GM20431 (cell line): ENCODE measurements around the gene ARF3.
"Not testable (repeated sequence)": the region's sequence is repeated elsewhere in the genome, so short reads cannot be mapped to it uniquely, and the experiment has no call there.

Source experiments
- in situ Hi-C: fragments of 300-500 bp; cut with MseI, MboI; formaldehyde crosslinking; loops from one replicate; pipeline ENCODE4 v1.15.0; 2020; ENCODE audit warnings: low sequenced_read_pairs; ENCODE audit not compliant: unreplicated experiment

The ARF3 gene

DNA sequence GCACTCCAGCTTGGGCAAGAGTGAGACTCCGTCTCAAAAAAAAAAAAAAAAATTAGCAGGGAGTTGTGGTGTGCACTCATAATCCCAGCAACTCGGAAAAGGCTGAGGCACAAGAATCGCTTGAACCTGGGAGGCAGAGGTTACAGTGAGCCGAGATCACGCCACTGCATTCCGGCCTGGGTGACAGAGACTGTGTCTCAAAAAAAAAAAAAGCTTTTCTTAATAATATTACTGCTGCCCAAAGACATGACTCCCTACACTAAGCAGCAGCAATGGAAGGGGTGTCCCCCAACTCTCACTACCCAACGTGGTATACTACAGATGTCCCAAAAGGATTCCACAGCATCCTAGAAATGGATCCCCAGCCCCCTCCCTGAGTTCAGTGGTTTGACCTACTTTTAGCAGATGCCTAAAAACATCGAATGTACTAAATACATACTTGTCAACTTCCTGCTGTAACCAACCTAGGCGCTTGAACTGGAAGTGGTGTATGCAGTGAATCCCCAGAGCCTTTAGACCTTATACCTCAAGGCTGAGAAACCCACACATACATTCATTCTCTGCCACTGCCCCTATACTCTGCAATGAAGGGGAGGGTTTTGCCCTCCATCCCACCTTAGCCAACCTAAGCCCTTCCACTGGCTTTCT lies 23.5 kb downstream of the ARF3 start:
- in situ Hi-C loops: no loop called here

- in situ Hi-C loops: no loop called here
These were observed 24.4 kb downstream of the ARF3 start for GRCh38 chr12:48932878-48933277.

GRCh38 chr12:48930475-48930874 lies 26.8 kb downstream of the ARF3 start:
- in situ Hi-C loops: no loop called here

- in situ Hi-C loops: no loop called here
These were observed 27.7 kb downstream of the ARF3 start for GRCh38 chr12:48929551-48929950.

DNA sequence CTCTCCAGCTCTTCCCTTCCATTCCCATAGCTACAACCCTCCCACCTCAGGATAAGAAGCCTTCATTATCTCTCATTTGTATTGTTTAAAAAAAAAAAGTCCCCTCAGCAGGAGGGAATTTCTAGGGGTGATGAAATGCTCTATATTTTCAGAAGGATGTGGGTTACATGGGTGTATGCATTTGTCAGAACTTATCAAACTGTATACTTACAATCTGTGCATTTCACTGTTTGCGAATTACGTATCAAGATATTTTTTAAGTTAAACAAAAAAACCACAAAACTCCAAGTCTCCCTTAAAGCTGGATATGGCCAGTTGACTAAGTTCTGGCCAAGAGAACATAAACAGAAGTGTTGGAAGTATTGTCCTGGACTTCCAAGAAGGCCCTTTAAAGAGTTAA lies 30.0 kb downstream of the ARF3 start:
- in situ Hi-C loops: no loop called here

DNA sequence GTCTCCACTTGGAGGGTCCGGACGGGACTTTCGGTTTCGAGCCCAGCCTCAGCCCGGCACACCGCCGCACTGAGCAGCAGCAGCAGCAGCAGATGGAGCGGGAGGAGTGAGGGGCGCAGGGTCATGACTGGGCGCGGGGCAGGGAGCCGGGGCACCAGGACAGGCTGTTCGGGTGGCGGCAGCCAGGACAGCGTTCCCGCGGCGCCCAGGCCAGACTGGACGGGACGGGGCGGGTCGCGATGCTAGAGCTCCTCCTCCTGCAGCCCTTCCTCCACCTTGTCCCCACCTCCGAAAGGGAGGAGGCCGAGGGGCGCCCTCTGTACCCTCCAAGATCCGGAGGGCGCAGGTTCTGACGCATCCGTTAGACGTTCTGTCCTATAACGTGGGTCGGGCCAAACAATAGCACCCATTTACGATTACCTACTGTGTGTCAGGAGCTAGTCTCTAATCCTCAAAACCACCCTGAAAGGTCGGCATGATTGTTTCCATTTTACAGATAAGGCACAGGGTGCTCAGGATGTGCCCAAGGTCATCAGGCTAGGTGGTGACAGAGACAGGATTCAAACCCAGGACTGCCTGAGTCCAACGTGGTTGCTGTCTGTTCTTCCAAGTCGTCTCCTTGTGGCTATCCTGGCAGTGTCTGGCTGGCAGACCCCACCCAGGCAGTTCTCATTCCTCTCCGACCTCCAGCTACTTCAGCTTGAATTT lies 31.8 kb downstream of the ARF3 start, which contains the start of gene FKBP11:
TSS of gene FKBP11 (minus strand) at position 189 of the 708 bp plus-strand sequence. CDS start at position 125, 64 bp downstream.
- in situ Hi-C loops: no loop called here

DNA sequence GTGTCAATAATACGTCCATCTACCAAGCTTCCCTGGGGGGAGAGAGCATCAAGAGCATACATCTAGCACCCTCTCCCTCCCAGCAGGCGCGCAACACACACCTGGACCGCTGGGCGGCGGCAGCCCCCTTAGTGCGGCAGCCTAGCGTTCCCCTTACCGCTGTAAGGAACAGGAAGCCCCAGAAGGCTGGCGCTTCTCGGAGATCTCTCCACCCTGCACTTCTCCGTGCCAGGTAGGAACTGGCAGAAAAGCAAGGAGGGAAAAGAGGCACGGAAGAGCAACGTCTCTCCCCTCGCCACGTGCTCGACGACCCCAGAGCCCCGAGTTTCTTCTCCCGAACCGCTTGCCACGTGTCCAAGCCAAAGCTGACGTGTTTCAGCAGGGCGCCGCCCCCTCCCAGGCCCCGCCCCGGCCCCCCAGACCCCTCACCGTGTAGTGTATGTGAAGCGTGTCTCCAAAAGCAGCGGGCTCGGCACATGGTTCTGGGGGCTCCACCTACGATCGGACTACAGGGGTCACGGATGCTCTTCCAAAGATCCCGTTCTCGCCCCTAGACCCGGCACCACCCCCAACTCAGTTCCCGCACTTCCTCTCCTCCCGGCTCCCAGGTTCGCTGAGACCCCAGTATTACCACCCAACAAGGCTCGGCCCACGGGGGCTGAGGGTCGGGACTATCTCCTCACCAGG lies 32.5 kb downstream of the ARF3 start:
- in situ Hi-C loops: no loop called here

DNA sequence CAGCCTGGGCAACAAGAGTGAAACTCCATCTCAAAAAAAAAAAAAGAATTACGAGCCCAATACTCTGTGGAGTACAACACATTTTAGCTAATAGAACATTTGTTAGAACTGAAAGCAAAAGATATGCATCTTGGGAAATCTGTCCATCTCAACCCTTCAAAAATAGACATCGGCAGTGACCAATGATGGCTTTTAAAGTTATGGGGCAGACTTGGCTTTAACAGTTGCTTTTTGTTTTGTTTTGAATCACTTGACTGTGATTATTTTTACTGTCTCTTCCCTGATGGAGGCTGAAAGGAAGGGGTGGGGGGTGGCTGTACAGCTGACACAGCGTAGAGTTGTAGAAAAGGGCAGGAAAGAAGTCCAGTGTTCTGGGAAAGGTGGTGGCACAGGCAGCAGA lies 34.2 kb downstream of the ARF3 start:
- in situ Hi-C loops: no loop called here

DNA sequence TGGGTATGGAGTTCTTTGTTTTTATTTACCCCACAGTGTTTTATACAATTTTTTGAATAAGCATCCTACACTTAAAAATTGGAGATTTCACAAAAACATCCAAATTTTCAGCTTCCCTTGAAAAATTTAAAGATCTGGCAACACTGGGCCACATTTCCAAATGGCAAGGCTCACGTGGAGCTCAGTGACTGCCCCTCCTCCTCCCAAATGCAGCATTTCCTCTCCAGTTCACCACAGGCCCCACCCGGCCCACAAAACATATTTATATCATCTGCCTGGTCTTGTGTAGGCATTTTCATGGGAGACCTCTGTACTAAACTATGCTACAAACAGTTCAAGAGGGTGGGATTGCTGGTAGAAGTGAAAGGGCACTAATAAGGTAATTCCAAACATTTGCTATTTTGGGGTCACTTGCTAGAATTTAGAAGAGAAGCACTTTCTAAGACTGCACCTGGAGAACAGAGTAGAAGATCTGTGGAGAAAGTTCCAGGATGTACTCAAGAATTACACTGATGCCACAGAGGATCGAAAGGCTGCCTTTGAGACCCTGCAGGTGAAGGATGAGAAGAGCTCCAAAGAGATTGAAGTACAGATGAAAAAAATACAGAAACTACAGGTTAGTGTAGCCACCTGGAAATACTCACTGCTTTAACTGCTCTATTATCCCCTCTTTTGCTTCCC lies 39.3 kb downstream of the ARF3 start:
- in situ Hi-C loops: no loop called here

- in situ Hi-C loops: no loop called here
These were observed 47.1 kb downstream of the ARF3 start for GRCh38 chr12:48910196-48910595.

- in situ Hi-C loops: not testable (repeated sequence)
These were observed 47.6 kb downstream of the ARF3 start for GRCh38 chr12:48909698-48910097.

- in situ Hi-C loops: no loop called here
These were observed 50.0 kb downstream of the ARF3 start for GRCh38 chr12:48907245-48907644.

- in situ Hi-C loops: no loop called here
These were observed 53.3 kb downstream of the ARF3 start for GRCh38 chr12:48903982-48904411.

DNA sequence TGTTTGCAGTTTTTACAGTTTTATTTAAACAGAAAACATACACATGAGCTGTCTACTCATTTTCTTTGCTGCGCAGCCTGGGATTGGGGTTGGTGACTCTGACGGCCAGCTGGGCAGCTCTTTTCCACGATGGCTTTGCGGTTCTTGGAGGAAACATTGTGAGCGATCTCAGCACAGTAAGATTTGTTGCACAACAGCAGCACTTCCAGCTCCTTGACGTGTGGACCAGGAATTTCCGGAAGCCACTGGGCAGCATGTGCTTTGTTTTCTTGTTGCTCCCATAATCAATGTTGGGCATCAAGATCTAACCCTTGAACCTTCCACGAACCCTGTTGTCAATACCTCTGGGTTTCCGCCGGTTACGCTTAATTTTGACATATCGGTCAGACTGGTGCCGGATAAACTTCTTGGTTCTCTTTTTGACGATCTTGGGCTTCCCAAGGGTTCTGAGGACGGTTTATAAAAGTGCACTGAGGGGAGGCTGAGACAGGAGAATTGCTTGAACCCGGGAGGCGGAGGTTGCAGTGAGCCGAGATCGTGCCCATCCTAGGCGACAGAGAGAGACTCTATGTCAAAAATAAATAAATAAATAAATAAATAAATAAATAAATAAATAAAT lies 53.8 kb downstream of the ARF3 start:
- in situ Hi-C loops: no loop called here

GRCh38 chr12:48901278-48901677 lies 56.0 kb downstream of the ARF3 start:
- in situ Hi-C loops: no loop called here

GRCh38 chr12:48899651-48900050 lies 57.6 kb downstream of the ARF3 start:
- in situ Hi-C loops: no loop called here

GRCh38 chr12:48894271-48894670 lies 63.0 kb downstream of the ARF3 start:
- in situ Hi-C loops: no loop called here

- in situ Hi-C loops: no loop called here
These were observed 66.4 kb downstream of the ARF3 start for GRCh38 chr12:48890657-48891418.

- in situ Hi-C loops: no loop called here
These were observed 67.6 kb downstream of the ARF3 start for GRCh38 chr12:48889679-48890078.
